ENCODE results near the gene KCNQ1OT1. TPM values are rescaled to one million over a fixed set of nuclear protein-coding genes. Genes with fewer than 3 reads are reported as not detected.

Gene KCNQ1OT1
- total RNA-seq, 1 donor from 2014 or later, result 2.2 TPM

- no peak for DNase-seq (ENCODE audit: extremely low read depth, low read depth, low spot score)
These were observed 136.9 kb downstream of the KCNQ1OT1 start for GRCh38 chr11:2562890-2563212.

GRCh38 chr11:2561696-2562581 lies 137.9 kb downstream of the KCNQ1OT1 start:
- DNase-seq (ENCODE audit: extremely low read depth, low read depth, low spot score), result no peak

GRCh38 chr11:2559527-2560311 lies 140.1 kb downstream of the KCNQ1OT1 start:
- no peak for DNase-seq (ENCODE audit: extremely low read depth, low read depth, low spot score)

GRCh38 chr11:2558861-2559526 lies 140.8 kb downstream of the KCNQ1OT1 start:
- DNase-seq (ENCODE audit: extremely low read depth, low read depth, low spot score), result no peak

- DNase-seq (ENCODE audit: extremely low read depth, low read depth, low spot score), result no peak
These were observed 141.4 kb downstream of the KCNQ1OT1 start for GRCh38 chr11:2558397-2558796.

Other genes starting within 250 kb of the KCNQ1OT1 start
- gene CDKN1C, start 185.8 kb upstream of the KCNQ1OT1 start, total RNA-seq, result 8.1 and 10.1 TPM in 2 replicates
- gene PHLDA2, start 229.4 kb upstream of the KCNQ1OT1 start, total RNA-seq, result 67.4 and 95.4 TPM in 2 replicates

Data from glomerular endothelial cell (primary cell).